Panc1 (cell line): Measurements from ENCODE around the gene PDHA2.

Experiments
- POLR2AphosphoS5 ChIP-seq: IDR thresholded peaks from 2 replicates; pipeline ENCODE4 v1.6.1; 2012; ENCODE audit warnings: mild to moderate bottlenecking, low read depth, low read length, moderate library complexity
- TF ChIP-seq, protein P1 (sequence below): fragments of 450-650 bp; IDR thresholded peaks from 2 replicates; pipeline ENCODE4 v1.5.1; 2017; ENCODE audit warnings: mild to moderate bottlenecking
- TF ChIP-seq, protein P2 (sequence below), 2 experiments: IDR thresholded peaks; 2 replicates each; pipeline ENCODE4 v1.6.1; 2011 to 2012; ENCODE audit warnings: low read depth in 2 of 2, control low read depth in 1 of 2, low read length in 1 of 2, mild to moderate bottlenecking in 1 of 2, moderate library complexity in 1 of 2; ENCODE audit not compliant: insufficient read depth in 1 of 2

DNA sequence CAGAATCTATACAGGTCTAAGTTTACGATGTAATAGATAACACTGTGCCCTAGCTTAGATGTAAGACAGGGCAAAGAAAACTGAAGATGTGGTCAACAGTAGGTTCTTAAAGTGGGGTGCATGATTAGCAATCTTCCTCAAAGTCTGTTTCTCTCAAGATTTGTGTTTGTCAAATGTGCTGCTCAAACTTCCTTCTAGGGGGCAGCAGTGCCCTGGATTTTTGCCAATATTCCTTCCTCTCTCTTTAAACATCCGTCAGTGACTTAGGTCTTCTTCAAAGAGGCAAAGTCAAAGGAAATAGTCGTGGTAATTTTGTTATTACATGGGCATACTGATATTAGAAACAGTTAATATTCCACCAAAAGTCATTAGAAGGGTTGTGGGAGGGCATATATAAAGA lies 4.2 kb upstream of the PDHA2 start:
- TF ChIP-seq, protein P1, sequence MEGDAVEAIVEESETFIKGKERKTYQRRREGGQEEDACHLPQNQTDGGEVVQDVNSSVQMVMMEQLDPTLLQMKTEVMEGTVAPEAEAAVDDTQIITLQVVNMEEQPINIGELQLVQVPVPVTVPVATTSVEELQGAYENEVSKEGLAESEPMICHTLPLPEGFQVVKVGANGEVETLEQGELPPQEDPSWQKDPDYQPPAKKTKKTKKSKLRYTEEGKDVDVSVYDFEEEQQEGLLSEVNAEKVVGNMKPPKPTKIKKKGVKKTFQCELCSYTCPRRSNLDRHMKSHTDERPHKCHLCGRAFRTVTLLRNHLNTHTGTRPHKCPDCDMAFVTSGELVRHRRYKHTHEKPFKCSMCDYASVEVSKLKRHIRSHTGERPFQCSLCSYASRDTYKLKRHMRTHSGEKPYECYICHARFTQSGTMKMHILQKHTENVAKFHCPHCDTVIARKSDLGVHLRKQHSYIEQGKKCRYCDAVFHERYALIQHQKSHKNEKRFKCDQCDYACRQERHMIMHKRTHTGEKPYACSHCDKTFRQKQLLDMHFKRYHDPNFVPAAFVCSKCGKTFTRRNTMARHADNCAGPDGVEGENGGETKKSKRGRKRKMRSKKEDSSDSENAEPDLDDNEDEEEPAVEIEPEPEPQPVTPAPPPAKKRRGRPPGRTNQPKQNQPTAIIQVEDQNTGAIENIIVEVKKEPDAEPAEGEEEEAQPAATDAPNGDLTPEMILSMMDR = no peak; the same call in 1 of the 2 replicates
- no peak for TF ChIP-seq POLR2AphosphoS5
- TF ChIP-seq, protein P2, sequence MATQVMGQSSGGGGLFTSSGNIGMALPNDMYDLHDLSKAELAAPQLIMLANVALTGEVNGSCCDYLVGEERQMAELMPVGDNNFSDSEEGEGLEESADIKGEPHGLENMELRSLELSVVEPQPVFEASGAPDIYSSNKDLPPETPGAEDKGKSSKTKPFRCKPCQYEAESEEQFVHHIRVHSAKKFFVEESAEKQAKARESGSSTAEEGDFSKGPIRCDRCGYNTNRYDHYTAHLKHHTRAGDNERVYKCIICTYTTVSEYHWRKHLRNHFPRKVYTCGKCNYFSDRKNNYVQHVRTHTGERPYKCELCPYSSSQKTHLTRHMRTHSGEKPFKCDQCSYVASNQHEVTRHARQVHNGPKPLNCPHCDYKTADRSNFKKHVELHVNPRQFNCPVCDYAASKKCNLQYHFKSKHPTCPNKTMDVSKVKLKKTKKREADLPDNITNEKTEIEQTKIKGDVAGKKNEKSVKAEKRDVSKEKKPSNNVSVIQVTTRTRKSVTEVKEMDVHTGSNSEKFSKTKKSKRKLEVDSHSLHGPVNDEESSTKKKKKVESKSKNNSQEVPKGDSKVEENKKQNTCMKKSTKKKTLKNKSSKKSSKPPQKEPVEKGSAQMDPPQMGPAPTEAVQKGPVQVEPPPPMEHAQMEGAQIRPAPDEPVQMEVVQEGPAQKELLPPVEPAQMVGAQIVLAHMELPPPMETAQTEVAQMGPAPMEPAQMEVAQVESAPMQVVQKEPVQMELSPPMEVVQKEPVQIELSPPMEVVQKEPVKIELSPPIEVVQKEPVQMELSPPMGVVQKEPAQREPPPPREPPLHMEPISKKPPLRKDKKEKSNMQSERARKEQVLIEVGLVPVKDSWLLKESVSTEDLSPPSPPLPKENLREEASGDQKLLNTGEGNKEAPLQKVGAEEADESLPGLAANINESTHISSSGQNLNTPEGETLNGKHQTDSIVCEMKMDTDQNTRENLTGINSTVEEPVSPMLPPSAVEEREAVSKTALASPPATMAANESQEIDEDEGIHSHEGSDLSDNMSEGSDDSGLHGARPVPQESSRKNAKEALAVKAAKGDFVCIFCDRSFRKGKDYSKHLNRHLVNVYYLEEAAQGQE (IDR thresholded peaks at IDR 0.05; ENCODE audit: insufficient read depth in 1 of 2, low read depth in 2 of 2, low read length in 1 of 2) = no peak
